Mesothelial cell of epicardium (in vitro differentiated cells): ENCODE results near the gene MAP2K1. TPM values are rescaled to one million over a fixed set of nuclear protein-coding genes. Genes with fewer than 3 reads are reported as not detected.

ENCODE experiments used
- DNase-seq, 2 experiments: peaks; one replicate each; pipeline ENCODE4 v3.0.0; 2021; ENCODE audit warnings: low spot score in 2 of 2; ENCODE audit not compliant: unreplicated experiment in 2 of 2
- H3K27ac Mint-ChIP-seq: 2 replicates; pipeline ENCODE4 v1.8.0; 2021; ENCODE audit warnings: mixed read lengths
- H3K27me3 Mint-ChIP-seq: 2 replicates; pipeline ENCODE4 v1.8.0; 2021; ENCODE audit warnings: low read depth, mixed read lengths
- H3K36me3 Mint-ChIP-seq: 2 replicates; pipeline ENCODE4 v1.8.0; 2021; ENCODE audit warnings: mixed read lengths
- H3K4me1 Mint-ChIP-seq: 2 replicates; pipeline ENCODE4 v1.8.0; 2021; ENCODE audit warnings: mixed read lengths
- H3K4me3 Mint-ChIP-seq: 2 replicates; pipeline ENCODE4 v1.8.0; 2021; ENCODE audit warnings: mild to moderate bottlenecking, moderate library complexity, mixed read lengths
- H3K9me3 Mint-ChIP-seq: 2 replicates; pipeline ENCODE4 v1.8.0; 2021; ENCODE audit warnings: mixed read lengths
- CTCF ChIP-seq: fragments of 200-600 bp; sonication (generic); IDR thresholded peaks from one replicate; pipeline ENCODE4 v1.5.0; 2021; ENCODE audit warnings: antibody characterized with exemption; ENCODE audit not compliant: unreplicated experiment
- total RNA-seq: library from RNA; stranded (reverse); gene quantifications from 3 replicates; pipeline ENCODE4 v1.2.1, GENCODE V29; 2021

Gene MAP2K1
- total RNA-seq, 1 donor from 2014 or later, result 27.6 TPM

- H3K27ac Mint-ChIP-seq, result no peak overlapping the region
- no peak for TF ChIP-seq CTCF
- no peaks in the 10 kb centered on the region for H3K36me3 Mint-ChIP-seq
- DNase-seq, result no peak
- H3K27me3 Mint-ChIP-seq, result no peaks in the 10 kb centered on the region
- no peaks in the 10 kb centered on the region for H3K4me1 Mint-ChIP-seq
- no peak overlapping the region for H3K4me3 Mint-ChIP-seq
- H3K9me3 Mint-ChIP-seq, result peaks cover 6% of the 10 kb centered on the region
Measured at GRCh38 chr15:66411190-66411589, 24.5 kb downstream of the MAP2K1 start.

- no peaks in the 10 kb centered on the region for H3K27me3 Mint-ChIP-seq
- H3K36me3 Mint-ChIP-seq, result no peaks in the 10 kb centered on the region
- TF ChIP-seq CTCF, result no peak
- peaks cover 6% of the 10 kb centered on the region for H3K9me3 Mint-ChIP-seq
- no peaks in the 10 kb centered on the region for H3K4me1 Mint-ChIP-seq
- H3K4me3 Mint-ChIP-seq, result no peak overlapping the region
- DNase-seq, result no peak
- H3K27ac Mint-ChIP-seq, result no peak overlapping the region
Measured at GRCh38 chr15:66412220-66412619, 25.5 kb downstream of the MAP2K1 start.

GRCh38 chr15:66413579-66413978 is 26.9 kb downstream of the MAP2K1 start:
- no peaks in the 10 kb centered on the region for H3K36me3 Mint-ChIP-seq
- H3K4me3 Mint-ChIP-seq, result no peak overlapping the region
- no peak for DNase-seq
- H3K27me3 Mint-ChIP-seq, result no peaks in the 10 kb centered on the region
- no peak for TF ChIP-seq CTCF
- H3K9me3 Mint-ChIP-seq, result peaks cover 6% of the 10 kb centered on the region
- no peak overlapping the region for H3K27ac Mint-ChIP-seq
- H3K4me1 Mint-ChIP-seq, result no peaks in the 10 kb centered on the region

- no peak overlapping the region for H3K4me3 Mint-ChIP-seq
- no peaks in the 10 kb centered on the region for H3K27me3 Mint-ChIP-seq
- peaks cover 6% of the 10 kb centered on the region for H3K9me3 Mint-ChIP-seq
- TF ChIP-seq CTCF, result no peak
- no peak overlapping the region for H3K27ac Mint-ChIP-seq
- DNase-seq, result no peak
- H3K36me3 Mint-ChIP-seq, result no peaks in the 10 kb centered on the region
- no peaks in the 10 kb centered on the region for H3K4me1 Mint-ChIP-seq
Measured at GRCh38 chr15:66415360-66415759, 28.6 kb downstream of the MAP2K1 start.

GRCh38 chr15:66417736-66418135 is 31.0 kb downstream of the MAP2K1 start:
- Mint-ChIP-seq H3K27ac (no peak overlapping the region), H3K4me3 (no peak overlapping the region), H3K9me3 (peaks cover 6% of the 10 kb centered on the region), H3K27me3 (no peaks in the 10 kb centered on the region), H3K4me1 (no peaks in the 10 kb centered on the region), H3K36me3 (no peaks in the 10 kb centered on the region)
- DNase-seq, result no peak
- no peak for TF ChIP-seq CTCF

GRCh38 chr15:66419471-66419870 is 32.8 kb downstream of the MAP2K1 start:
- Mint-ChIP-seq H3K36me3 (no peaks in the 10 kb centered on the region), H3K27ac (no peak overlapping the region)

More at GRCh38 chr15:66419471-66419870, 32.8 kb downstream of the MAP2K1 start:
- DNase-seq, result no peak
- Mint-ChIP-seq H3K27me3 (no peaks in the 10 kb centered on the region), H3K4me1 (no peaks in the 10 kb centered on the region), H3K9me3 (no peaks in the 10 kb centered on the region), H3K4me3 (no peak overlapping the region)
- no peak for TF ChIP-seq CTCF
